ENCODE results near the gene VANGL2. TPM values are rescaled to one million over a fixed set of nuclear protein-coding genes. Genes with fewer than 3 reads are reported as not detected.

VANGL2 gene
- total and polyA plus RNA-seq, 2 of the 8 experiments (the other 6 are each of a cell fraction or from before 2014, with no cell fraction given): 62.5 to 118 TPM

- Histone ChIP-seq H3K79me2 (ENCODE audit: control insufficient read depth in 1 of 2, insufficient read depth in 2 of 2, low read length in 2 of 2) (no peaks in the 10 kb centered on the region), H4K20me1 (replicated peaks in 1 of 2; ENCODE audit: control insufficient read depth in 1 of 2, insufficient read depth in 2 of 2, low read length in 2 of 2) (no peaks in the 10 kb centered on the region), H2BK20ac (ENCODE audit: low read length) (no peak overlapping the region), H3K9me3 (ENCODE audit: insufficient read depth in 2 of 2, low read depth in 1 of 2, low read length in 1 of 2) (no peaks in the 10 kb centered on the region), H3K14ac (ENCODE audit: insufficient read length) (no peak overlapping the region), H2AK5ac (ENCODE audit: low read depth, low read length) (no peak overlapping the region), H2BK15ac (ENCODE audit: low read length) (no peak overlapping the region), H3K23ac (ENCODE audit: insufficient read length) (no peak overlapping the region), H3K4ac (replicated peaks; ENCODE audit: insufficient read length, low read depth, low read length) (no peak overlapping the region), H3K79me1 (ENCODE audit: low read depth, low read length) (no peaks in the 10 kb centered on the region), H3K18ac (ENCODE audit: extremely low read depth, low read length) (no peak overlapping the region), H4K5ac (ENCODE audit: insufficient read length, low read depth, low read length) (no peak overlapping the region), H3K56ac (replicated peaks; ENCODE audit: insufficient read length, low read depth, low read length) (no peak overlapping the region), H3K36me3 (ENCODE audit: control insufficient read depth in 2 of 4, insufficient read depth in 4 of 4, low read length in 3 of 4) (no peaks in the 10 kb centered on the region), H3K4me1 (replicated peaks in 1 of 4; ENCODE audit: control insufficient read depth in 3 of 4, insufficient read depth in 4 of 4, low read length in 3 of 4) (peaks cover 0 to 7% (median 3%) of the 10 kb centered on the region in 4 experiments; a peak in 3 of 7 replicates), H2BK120ac (replicated peaks; ENCODE audit: low read depth, low read length) (no peak overlapping the region), H3K27ac (ENCODE audit: low read depth, low read length) (no peak overlapping the region), H3K27me3 (replicated peaks in 1 of 4; ENCODE audit: control insufficient read depth in 3 of 4, extremely low read depth in 1 of 4, insufficient read depth in 3 of 4, low read length in 3 of 4) (no peaks in the 10 kb centered on the region), H2BK5ac (ENCODE audit: low read depth, low read length) (no peak overlapping the region), H4K8ac (ENCODE audit: extremely low read depth, insufficient read depth, low read length) (no peak overlapping the region), H2AFZ (ENCODE audit: low read length) (peak overlapping the region; percentile 67), H3K23me2 (ENCODE audit: low read depth, low read length) (no peaks in the 10 kb centered on the region), H3K9ac (replicated peaks in 1 of 4; ENCODE audit: extremely low read depth in 1 of 4, low read depth in 3 of 4, low read length in 3 of 4) (no peak overlapping the region), H4K91ac (replicated peaks; ENCODE audit: insufficient read length, low read length) (no peak overlapping the region), H3K4me3 (ENCODE audit: extremely low read depth in 1 of 4, insufficient read depth in 2 of 4, low read depth in 3 of 4, low read length in 4 of 4) (no peak overlapping the region), H2BK12ac (ENCODE audit: low read depth, low read length) (no peak overlapping the region), H3K4me2 (ENCODE audit: insufficient read depth in 1 of 2, low read depth in 2 of 2, low read length in 2 of 2) (no peak overlapping the region)
- FAIRE-seq (no peak), DNase-seq (ENCODE audit: low read depth in 1 of 2, low spot score in 2 of 2) (no peak)
- CTCF ChIA-PET (ENCODE audit: partially characterized antibody): no interaction called here
- POLR2A ChIA-PET (ENCODE audit: partially characterized antibody): no interaction called here
- WGBS, 2 experiments (ENCODE audit: extremely low coverage in 1 of 2, insufficient coverage in 1 of 2, insufficient read length in 1 of 2, insufficient replicate concordance in 2 of 2, low coverage in 1 of 2, low lambda C conversion rate in 2 of 2, missing lambda C conversion rate in 1 of 2): 87% methylated on average over 5 of the region's 5 CpGs; no CpG with 5 or more reads in 1 of the 2 experiments
- TF ChIP-seq KDM4A (IDR thresholded peaks at IDR 0.05; ENCODE audit: low read depth, low read length, severe bottlenecking): no peak
- TF ChIP-seq EGR1 (IDR thresholded peaks at IDR 0.05; ENCODE audit: borderline replicate concordance, low read depth, low read length): no peak
- TF ChIP-seq KDM5A (IDR thresholded peaks at IDR 0.05; ENCODE audit: low read length): no peak
- TF ChIP-seq JUND (IDR thresholded peaks at IDR 0.05; ENCODE audit: low read length): no peak
- no peak for TF ChIP-seq TBP (IDR thresholded peaks at IDR 0.05; ENCODE audit: low read depth, low read length)
- no peak for TF ChIP-seq POLR2AphosphoS5 (IDR thresholded peaks at IDR 0.05; ENCODE audit: low read depth, low read length)
- no peak for TF ChIP-seq ZNF274 (IDR thresholded peaks at IDR 0.05; ENCODE audit: borderline replicate concordance, extremely low read depth, low read length)
These were observed 59.9 kb downstream of the VANGL2 start for GRCh38 chr1:160460214-160460642.
